HG03460 (cell line): Measurements from ENCODE around the gene NDRG3.

Experiments used
- ATAC-seq: cut with Tn5 transposase; IDR thresholded peaks from one replicate; pipeline ENCODE4 v1.9.1; 2021; ENCODE audit not compliant: unreplicated experiment

The NDRG3 gene

GRCh38 chr20:36745927-36746659 is at the start of gene NDRG3:
Gene NDRG3, minus strand, starts transcription at chr20:36746090. Its CDS starts 24,355 bp downstream, at chr20:36721735.
- ATAC-seq, result peak; percentile 90

GRCh38 chr20:36794116-36794474 is 48.2 kb upstream of the NDRG3 start:
- no peak for ATAC-seq

GRCh38 chr20:36793294-36794115 is 47.6 kb upstream of the NDRG3 start:
- ATAC-seq, result no peak

- ATAC-seq, result no peak
Observed at GRCh38 chr20:36792422-36792821, 46.5 kb upstream of the NDRG3 start.

GRCh38 chr20:36791862-36792261 is 46.0 kb upstream of the NDRG3 start:
- ATAC-seq, result no peak

- ATAC-seq, result no peak
Observed at GRCh38 chr20:36786663-36787062, 40.8 kb upstream of the NDRG3 start.

- no peak for ATAC-seq
Observed at GRCh38 chr20:36786246-36786645, 40.4 kb upstream of the NDRG3 start.

- ATAC-seq, result no peak
Observed at GRCh38 chr20:36785308-36785707, 39.4 kb upstream of the NDRG3 start.

GRCh38 chr20:36784900-36785299 is 39.0 kb upstream of the NDRG3 start:
- no peak for ATAC-seq

GRCh38 chr20:36784116-36784515 is 38.2 kb upstream of the NDRG3 start:
- ATAC-seq, result no peak

GRCh38 chr20:36779656-36780025 is 33.8 kb upstream of the NDRG3 start:
- no peak for ATAC-seq

- no peak for ATAC-seq
Observed at GRCh38 chr20:36778831-36779655, 33.2 kb upstream of the NDRG3 start.

GRCh38 chr20:36777576-36777975 is 31.7 kb upstream of the NDRG3 start:
- ATAC-seq, result no peak

GRCh38 chr20:36777167-36777566 is 31.3 kb upstream of the NDRG3 start:
- no peak for ATAC-seq

- no peak for ATAC-seq
Observed at GRCh38 chr20:36775826-36776225, 29.9 kb upstream of the NDRG3 start.

GRCh38 chr20:36775196-36775595 is 29.3 kb upstream of the NDRG3 start:
- ATAC-seq, result no peak

GRCh38 chr20:36773597-36774390 is 27.9 kb upstream of the NDRG3 start, which contains the start of gene DSN1:
Gene DSN1, minus strand, starts transcription at chr20:36773763. Its CDS starts 2,305 bp downstream, at chr20:36771458.
- peak; percentile 85 for ATAC-seq

GRCh38 chr20:36773107-36773596 is 27.3 kb upstream of the NDRG3 start:
- no peak for ATAC-seq

- no peak for ATAC-seq
Observed at GRCh38 chr20:36770680-36771079, 24.8 kb upstream of the NDRG3 start.

GRCh38 chr20:36768768-36769430 is 23.0 kb upstream of the NDRG3 start:
- ATAC-seq, result no peak
